Measurements from ENCODE around the gene ATP1A4. TPM values are rescaled to one million over a fixed set of nuclear protein-coding genes. Genes with fewer than 3 reads are reported as not detected.

The ATP1A4 gene
- total and polyA plus RNA-seq, 10 of the 15 experiments (the other 5 are each of a cell fraction or from before 2014, with no cell fraction given): 0.31 to 1.0 (median 0.54) TPM

- TF ChIP-seq PKNOX1 (IDR thresholded peaks at IDR 0.05) (no peak), CEBPZ (IDR thresholded peaks at IDR 0.05; ENCODE audit: low read depth, low read length) (no peak), BCLAF1 (IDR thresholded peaks at IDR 0.05) (no peak), ZNF217 (IDR thresholded peaks at IDR 0.05) (no peak)
Observed at GRCh38 chr1:160221089-160221488, 69.7 kb downstream of the ATP1A4 start (continued).
